GM19324 (cell line): ENCODE results near the gene CACNA1A.

Source experiments
- ATAC-seq: cut with Tn5 transposase; IDR thresholded peaks from one replicate; pipeline ENCODE4 v1.9.1; 2021; ENCODE audit warnings: mild to moderate bottlenecking, moderate library complexity; ENCODE audit not compliant: unreplicated experiment, low FRiP score

The CACNA1A gene

GRCh38 chr19:13241231-13242104 lies 264.8 kb downstream of the CACNA1A start:
- no peak for ATAC-seq

GRCh38 chr19:13240312-13241022 lies 265.8 kb downstream of the CACNA1A start:
- ATAC-seq = no peak

GRCh38 chr19:13238891-13239534 lies 267.3 kb downstream of the CACNA1A start:
- no peak for ATAC-seq

- ATAC-seq = no peak
These were observed 271.8 kb downstream of the CACNA1A start for GRCh38 chr19:13234518-13234917.

- ATAC-seq = no peak
These were observed 274.6 kb downstream of the CACNA1A start for GRCh38 chr19:13231663-13232062.

- ATAC-seq = no peak
These were observed 277.0 kb downstream of the CACNA1A start for GRCh38 chr19:13229246-13229645.

- ATAC-seq = no peak
These were observed 277.7 kb downstream of the CACNA1A start for GRCh38 chr19:13228561-13228960.

- ATAC-seq = no peak
These were observed 279.3 kb downstream of the CACNA1A start for GRCh38 chr19:13226983-13227382.

- no peak for ATAC-seq
These were observed 280.1 kb downstream of the CACNA1A start for GRCh38 chr19:13225973-13226865.

GRCh38 chr19:13225085-13225484 lies 281.2 kb downstream of the CACNA1A start:
- ATAC-seq = no peak

GRCh38 chr19:13220847-13221246 lies 285.4 kb downstream of the CACNA1A start:
- ATAC-seq = no peak

GRCh38 chr19:13215572-13216380 lies 290.5 kb downstream of the CACNA1A start:
- no peak for ATAC-seq

- no peak for ATAC-seq
These were observed 292.1 kb downstream of the CACNA1A start for GRCh38 chr19:13214036-13214730.

- no peak for ATAC-seq
These were observed 293.4 kb downstream of the CACNA1A start for GRCh38 chr19:13212759-13213330.

GRCh38 chr19:13211426-13212308 lies 294.6 kb downstream of the CACNA1A start:
- no peak for ATAC-seq

- no peak for ATAC-seq
These were observed 295.3 kb downstream of the CACNA1A start for GRCh38 chr19:13210941-13211340.

- no peak for ATAC-seq
These were observed 295.9 kb downstream of the CACNA1A start for GRCh38 chr19:13210339-13210775.
